K562 (cell line): ENCODE measurements around the gene SGSH. TPM values are rescaled to one million over a fixed set of nuclear protein-coding genes. Genes with fewer than 3 reads are reported as not detected.

Source experiments
- ATAC-seq: fragments of 200-7000 bp; cut with Tn5 transposase; 3 replicates; pipeline ENCODE4 v1.9.1; 2020; ENCODE audit warnings: moderate library complexity
- BruUV-seq: library from RNA; stranded (reverse); fragments of 400-500 nt; replicated peaks from 2 replicates; lab custom pipeline; 2021; lab: Mats Ljungman, UMichigan
- CTCF ChIA-PET: fragments of 300-600 bp; formaldehyde crosslinking; extraction: SDS; loops from one replicate; lab custom pipeline; 2021; ENCODE audit warnings: low intra/inter-chr PET ratio; lab: Yijun Ruan, JAX
- POLR2A ChIA-PET: fragments of 300-600, 350-650 bp; sonication (Branson Sonifier 250); formaldehyde crosslinking; extraction: SDS; loops from one replicate; lab custom pipeline; 2021; ENCODE audit warnings: antibody characterized with exemption, inconsistent platforms; lab: Yijun Ruan, JAX
- DNase-seq, 4 experiments: peaks; one replicate each; pipeline versions ENCODE4 v3.0.0 to v3.0.0-alpha.2; 2011 to 2018; ENCODE audit warnings: low spot score in 3 of 4, mixed read lengths in 3 of 4; ENCODE audit errors: extremely low read depth in 1 of 4
- FAIRE-seq: peaks from 2 replicates; lab custom pipeline; 2011; peaks lifted over from hg19 to GRCh38; lab: Jason Lieb, UNC
- H2AFZ ChIP-seq: 2 replicates; pipeline ENCODE4 v1.6.0; 2011; ENCODE audit warnings: low read depth, low read length, control low read depth, inconsistent platforms
- H3K27ac ChIP-seq: fragments of 200-600 bp; 3 replicates; pipeline ENCODE4 v1.8.0; 2011; ENCODE audit warnings: low read depth, mild to moderate bottlenecking, control low read depth, inconsistent platforms, low read length, moderate library complexity, mixed read lengths; ENCODE audit errors: extremely low read depth
- H3K27me3 ChIP-seq, 2 experiments: fragments of 300-600 bp in 1 of 2; 2 replicates in 1 of 2; 3 replicates in 1 of 2; pipeline versions ENCODE4 v1.6.0 to v1.8.0; 2011; ENCODE audit warnings: inconsistent platforms in 2 of 2, low read length in 2 of 2, mild to moderate bottlenecking in 1 of 2, mixed read lengths in 1 of 2, moderate library complexity in 1 of 2; ENCODE audit not compliant: control insufficient read depth in 2 of 2, insufficient read depth in 2 of 2
- H3K36me3 ChIP-seq: fragments of 300-600 bp; 3 replicates; pipeline ENCODE4 v1.8.0; 2011; ENCODE audit warnings: mild to moderate bottlenecking, low read length, inconsistent platforms; ENCODE audit not compliant: control insufficient read depth, insufficient read depth
- H3K4me1 ChIP-seq, 2 experiments: fragments of 200-600 bp in 1 of 2; replicated peaks in 1 of 2; 2 replicates in 1 of 2; 3 replicates in 1 of 2; pipeline versions ENCODE4 v1.5.1 to v1.8.0; 2011; ENCODE audit warnings: inconsistent platforms in 2 of 2, low read length in 2 of 2, mild to moderate bottlenecking in 1 of 2, mixed read lengths in 1 of 2, moderate library complexity in 1 of 2; ENCODE audit not compliant: control insufficient read depth in 2 of 2, insufficient read depth in 2 of 2
- H3K4me2 ChIP-seq: 2 replicates; pipeline ENCODE4 v1.6.1; 2011; ENCODE audit warnings: low read length, control low read depth, inconsistent platforms, mixed read lengths; ENCODE audit not compliant: insufficient read depth
- H3K4me3 ChIP-seq: fragments of 200-600 bp; sonication (generic), shearing (Covaris generic); 2 replicates; pipeline ENCODE4 v1.5.1; 2016; ENCODE audit warnings: control low read depth, inconsistent platforms
- H3K79me2 ChIP-seq: fragments of 200-600 bp; 3 replicates; pipeline ENCODE4 v1.8.0; 2011; ENCODE audit warnings: low read length, inconsistent platforms; ENCODE audit not compliant: control insufficient read depth, insufficient read depth
- H3K9ac ChIP-seq, 2 experiments: 2 replicates each; pipeline versions ENCODE4 v1.6.0 to v1.6.1; 2011; ENCODE audit warnings: low read depth in 2 of 2, low read length in 2 of 2, control low read depth in 1 of 2, inconsistent platforms in 1 of 2, mild to moderate bottlenecking in 1 of 2, mixed read lengths in 1 of 2; ENCODE audit not compliant: insufficient read depth in 1 of 2
- H3K9me1 ChIP-seq: one replicate; pipeline ENCODE4 v1.6.0; 2011; ENCODE audit warnings: inconsistent platforms, mild to moderate bottlenecking, low read length, moderate library complexity; ENCODE audit not compliant: control insufficient read depth, insufficient read depth
- H3K9me3 ChIP-seq: replicated peaks from 2 replicates; pipeline ENCODE4 v1.5.1; 2011; ENCODE audit warnings: low read depth, low read length, inconsistent platforms; ENCODE audit not compliant: control insufficient read depth, insufficient read depth
- H4K20me1 ChIP-seq: replicated peaks from 2 replicates; pipeline ENCODE4 v1.6.1; 2011; ENCODE audit warnings: low read length, inconsistent platforms, mixed read lengths; ENCODE audit not compliant: control insufficient read depth, insufficient read depth
- BCL6 ChIP-seq: fragments of 250-450 bp; sonication (Bioruptor Pico); IDR thresholded peaks from 2 replicates; pipeline ENCODE4 v1.4.0; 2020
- BRCA1 ChIP-seq, 2 experiments: fragments of 450-650 bp in 1 of 2; sonication (generic) in 1 of 2; formaldehyde crosslinking in 1 of 2; IDR thresholded peaks; 2 replicates each; pipeline versions ENCODE4 v1.5.0 to v1.6.1; 2017 to 2020; ENCODE audit warnings: mild to moderate bottlenecking in 1 of 2, missing genetic modification reagents in 1 of 2
- CHD1 ChIP-seq: fragments of 200-600 bp; sonication (generic); IDR thresholded peaks from one replicate; pipeline ENCODE4 v1.6.1; 2012; ENCODE audit warnings: mild to moderate bottlenecking, moderate library complexity, low read length, inconsistent platforms
- DPF2 ChIP-seq: fragments of 450-650 bp; IDR thresholded peaks from 2 replicates; pipeline ENCODE4 v1.6.1; 2016
- EP400 ChIP-seq: fragments of 450-650 bp; IDR thresholded peaks from 2 replicates; pipeline ENCODE4 v1.6.1; 2017; ENCODE audit warnings: antibody characterized with exemption, mild to moderate bottlenecking, moderate library complexity
- FOXA1 ChIP-seq: fragments of 450-650 bp; IDR thresholded peaks from 2 replicates; pipeline ENCODE4 v1.6.1; 2016; ENCODE audit warnings: mild to moderate bottlenecking, borderline replicate concordance
- LARP7 ChIP-seq: fragments of 450-650 bp; IDR thresholded peaks from 2 replicates; pipeline ENCODE4 v1.6.1; 2016
- MTA1 ChIP-seq: fragments of 450-650 bp; IDR thresholded peaks from 2 replicates; pipeline ENCODE4 v1.6.1; 2017; ENCODE audit warnings: borderline replicate concordance
- NFRKB ChIP-seq: fragments of 450-650 bp; IDR thresholded peaks from 2 replicates; pipeline ENCODE4 v1.6.1; 2016; ENCODE audit warnings: low read depth
- RHOXF2B ChIP-seq: fragments of 250-450 bp; sonication (Bioruptor Pico); conservative IDR thresholded peaks from 2 replicates; pipeline ENCODE4 v1.5.1; 2021
- USF1 ChIP-seq: sonication (generic); formaldehyde crosslinking; IDR thresholded peaks from 2 replicates; pipeline ENCODE4 v1.9.0; 2022; ENCODE audit warnings: mild to moderate bottlenecking, missing genetic modification reagents
- ZBTB9 ChIP-seq: fragments of 450-650 bp; formaldehyde crosslinking; IDR thresholded peaks from 2 replicates; pipeline ENCODE4 v1.4.0; 2020; ENCODE audit warnings: mild to moderate bottlenecking, moderate library complexity
- ZNF133 ChIP-seq: fragments of 250-450 bp; sonication (Bioruptor Pico); IDR thresholded peaks from 2 replicates; pipeline ENCODE4 v1.4.0; 2020; ENCODE audit warnings: mild to moderate bottlenecking
- WGBS: fragments of 100-300 bp; shearing (Covaris generic); methylation state at CpG from one replicate; pipeline ENCODE4 v1.1.6; 2016; ENCODE audit warnings: low coverage, mixed read lengths; ENCODE audit not compliant: insufficient coverage; ENCODE audit errors: missing lambda C conversion rate; 5-methylcytosine and 5-hydroxymethylcytosine counted together
- in situ Hi-C: fragments of 300-500 bp; cut with MboI; formaldehyde crosslinking; loops from 4 replicates; pipeline ENCODE4 v1.15.0; 2018; ENCODE audit warnings: inconsistent platforms, mixed read lengths
- intact Hi-C: fragments of 100-400 bp; cut with micrococcal nuclease; formaldehyde crosslinking; loops from 2 replicates; pipeline ENCODE4 v1.14.2; 2022
- polyA plus RNA-seq, 8 experiments: library from polyadenylated mRNA; depleted of rRNA in 4 of 8; stranded (reverse) in 5 of 8; unstranded in 3 of 8; fragments of >200 nt; fragmentation: Nextera tagmentation in 2 of 8; fragmentation: Illumina TruSeq in 1 of 8; extraction: Ambion mirVana in 2 of 8; extraction: Trizol in 1 of 8; gene quantifications; 2 replicates each; pipeline versions ENCODE4 v1.2.1 to v1.2.3, GENCODE V29; 2011 to 2014; ENCODE audit warnings: inconsistent platforms in 1 of 8, missing spikeins in 1 of 8
- total RNA-seq, 7 experiments: library from RNA; depleted of rRNA in 6 of 7; stranded (reverse); fragments of >200 nt in 6 of 7; fragmentation: Illumina TruSeq in 2 of 7; extraction: Trizol in 2 of 7; gene quantifications; 2 replicates each; pipeline versions ENCODE4 v1.2.1 to v1.2.3, GENCODE V29; 2011 to 2021; ENCODE audit warnings: low replicate concordance in 1 of 7
- TF ChIP-seq, protein P1 (sequence below): IDR thresholded peaks from 2 replicates; pipeline ENCODE4 v1.6.1; 2012; ENCODE audit warnings: low read depth, low read length, improper control_type of control experiment, borderline replicate concordance
- TF ChIP-seq, protein P2 (sequence below): fragments of 250-450 bp; sonication (Bioruptor Pico); IDR thresholded peaks from 2 replicates; pipeline ENCODE4 v1.4.0; 2020; ENCODE audit warnings: mild to moderate bottlenecking
- TF ChIP-seq, protein P3 (sequence below): fragments of 250-450 bp; sonication (Bioruptor Pico); IDR thresholded peaks from 2 replicates; pipeline ENCODE4 v1.5.0; 2021

SGSH gene
- total and polyA plus RNA-seq, 9 of the 15 experiments (the other 6 are each of a cell fraction or from before 2014, with no cell fraction given): 0.25 to 15.7 (median 4.9) TPM

DNA sequence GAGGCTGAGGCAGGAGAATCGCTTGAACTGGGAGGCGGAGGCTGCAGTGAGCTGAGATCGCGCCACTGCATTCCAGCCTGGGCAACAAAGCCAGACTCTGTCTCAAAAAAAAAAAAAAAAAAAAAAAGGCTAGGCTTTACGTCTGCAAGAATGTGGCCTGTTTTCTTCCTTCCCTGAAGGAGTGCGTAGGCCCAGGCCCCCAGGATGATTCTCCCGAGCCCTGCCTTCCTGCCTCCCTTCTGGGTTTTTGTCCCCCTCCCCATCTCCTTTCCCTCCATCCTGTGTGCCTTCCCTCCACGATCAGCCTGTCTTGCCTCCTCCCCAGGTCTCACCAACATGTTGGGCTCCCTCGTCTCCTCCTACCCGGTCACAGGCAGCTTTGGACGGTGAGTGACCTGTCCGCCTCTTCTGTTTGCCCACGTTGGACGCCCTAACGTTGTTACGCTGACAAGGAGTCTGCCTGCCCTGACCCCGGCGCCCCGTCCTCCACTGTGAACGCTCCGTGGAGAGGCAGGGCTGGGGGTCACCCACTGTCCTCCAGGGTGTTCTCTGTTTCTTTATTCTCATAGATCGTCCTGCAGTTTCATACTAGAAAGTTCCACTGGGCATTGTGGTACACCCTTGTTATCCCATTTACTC is 24.9 kb upstream of the SGSH start:
- Histone ChIP-seq H3K4me2 (no peak overlapping the region), H3K4me1 (peaks cover 0 to 43% of the 10 kb centered on the region in 2 experiments; a peak in 3 of 5 replicates), H3K4me3 (no peak overlapping the region), H2AFZ (no peak overlapping the region), H3K79me2 (no peaks in the 10 kb centered on the region), H3K9ac (peak overlapping the region in 1 of 2 experiments; percentile 61; a peak in 1 of 4 replicates), H3K27me3 (no peaks in the 10 kb centered on the region), H4K20me1 (no peaks in the 10 kb centered on the region), H3K9me3 (no peaks in the 10 kb centered on the region), H3K9me1 (no peaks in the 10 kb centered on the region), H3K27ac (no peak overlapping the region), H3K36me3 (no peaks in the 10 kb centered on the region)
- in situ Hi-C loops (no loop called here), intact Hi-C loops (no loop called here)
- WGBS: 72% methylated on average over 17 of the region's 22 CpGs
- ChIA-PET CTCF (no interaction called here), POLR2A (no interaction called here)
- DNase-seq (no peak), FAIRE-seq (no peak), ATAC-seq (no peak)
- BruUV-seq: no TSS peak
- TF ChIP-seq, protein P1, sequence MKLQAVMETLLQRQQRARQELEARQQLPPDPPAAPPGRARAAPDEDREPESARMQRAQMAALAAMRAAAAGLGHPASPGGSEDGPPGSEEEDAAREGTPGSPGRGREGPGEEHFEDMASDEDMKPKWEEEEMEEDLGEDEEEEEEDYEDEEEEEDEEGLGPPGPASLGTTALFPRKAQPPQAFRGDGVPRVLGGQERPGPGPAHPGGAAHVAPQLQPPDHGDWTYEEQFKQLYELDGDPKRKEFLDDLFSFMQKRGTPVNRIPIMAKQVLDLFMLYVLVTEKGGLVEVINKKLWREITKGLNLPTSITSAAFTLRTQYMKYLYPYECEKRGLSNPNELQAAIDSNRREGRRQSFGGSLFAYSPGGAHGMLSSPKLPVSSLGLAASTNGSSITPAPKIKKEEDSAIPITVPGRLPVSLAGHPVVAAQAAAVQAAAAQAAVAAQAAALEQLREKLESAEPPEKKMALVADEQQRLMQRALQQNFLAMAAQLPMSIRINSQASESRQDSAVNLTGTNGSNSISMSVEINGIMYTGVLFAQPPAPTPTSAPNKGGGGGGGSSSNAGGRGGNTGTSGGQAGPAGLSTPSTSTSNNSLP: no peak
- TF ChIP-seq FOXA1 (no peak), EP400 (no peak), LARP7 (no peak), BCL6 (CRISPR knock-in tag) (no peak), RHOXF2B (no peak), ZBTB9 (CRISPR knock-in tag) (no peak), NFRKB (no peak), CHD1 (no peak), DPF2 (no peak), BRCA1 (IDR thresholded peaks at IDR 0.05) (no peak), BRCA1 (CRISPR knock-in tag; IDR thresholded peaks at IDR 0.05) (no peak), ZNF133 (CRISPR knock-in tag) (no peak), MTA1 (no peak), USF1 (no peak)
- TF ChIP-seq, protein P2, sequence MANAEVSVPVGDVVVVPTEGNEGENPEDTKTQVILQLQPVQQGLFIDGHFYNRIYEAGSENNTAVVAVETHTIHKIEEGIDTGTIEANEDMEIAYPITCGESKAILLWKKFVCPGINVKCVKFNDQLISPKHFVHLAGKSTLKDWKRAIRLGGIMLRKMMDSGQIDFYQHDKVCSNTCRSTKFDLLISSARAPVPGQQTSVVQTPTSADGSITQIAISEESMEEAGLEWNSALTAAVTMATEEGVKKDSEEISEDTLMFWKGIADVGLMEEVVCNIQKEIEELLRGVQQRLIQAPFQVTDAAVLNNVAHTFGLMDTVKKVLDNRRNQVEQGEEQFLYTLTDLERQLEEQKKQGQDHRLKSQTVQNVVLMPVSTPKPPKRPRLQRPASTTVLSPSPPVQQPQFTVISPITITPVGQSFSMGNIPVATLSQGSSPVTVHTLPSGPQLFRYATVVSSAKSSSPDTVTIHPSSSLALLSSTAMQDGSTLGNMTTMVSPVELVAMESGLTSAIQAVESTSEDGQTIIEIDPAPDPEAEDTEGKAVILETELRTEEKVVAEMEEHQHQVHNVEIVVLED (CRISPR knock-in tag): no peak
- TF ChIP-seq, protein P3, sequence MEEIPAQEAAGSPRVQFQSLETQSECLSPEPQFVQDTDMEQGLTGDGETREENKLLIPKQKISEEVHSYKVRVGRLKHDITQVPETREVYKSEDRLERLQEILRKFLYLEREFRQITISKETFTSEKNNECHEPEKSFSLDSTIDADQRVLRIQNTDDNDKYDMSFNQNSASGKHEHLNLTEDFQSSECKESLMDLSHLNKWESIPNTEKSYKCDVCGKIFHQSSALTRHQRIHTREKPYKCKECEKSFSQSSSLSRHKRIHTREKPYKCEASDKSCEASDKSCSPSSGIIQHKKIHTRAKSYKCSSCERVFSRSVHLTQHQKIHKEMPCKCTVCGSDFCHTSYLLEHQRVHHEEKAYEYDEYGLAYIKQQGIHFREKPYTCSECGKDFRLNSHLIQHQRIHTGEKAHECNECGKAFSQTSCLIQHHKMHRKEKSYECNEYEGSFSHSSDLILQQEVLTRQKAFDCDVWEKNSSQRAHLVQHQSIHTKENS: no peak
